Omental fat pad (tissue), 4 donors: ENCODE measurements around the gene ABCC6. TPM values are rescaled to one million over a fixed set of nuclear protein-coding genes. Genes with fewer than 3 reads are reported as not detected.
"Not testable (repeated sequence)": the region's sequence is repeated elsewhere in the genome, so short reads cannot be mapped to it uniquely, and the experiment has no call there.

Experiments
- ATAC-seq: fragments of 150-250 bp; one replicate; pipeline ENCODE4 v1.9.1; 2016; ENCODE audit warnings: mild to moderate bottlenecking, moderate library complexity; ENCODE audit not compliant: low FRiP score
- DNase-seq: peaks from one replicate; pipeline ENCODE4 v3.0.0-alpha.2; 2019; ENCODE audit warnings: low spot score
- total RNA-seq, 4 donors: library from RNA; depleted of rRNA; stranded (reverse); fragments of >200 nt; gene quantifications; one replicate each; pipeline ENCODE4 v1.1.0, GENCODE V29; 2016

ABCC6 gene
- total RNA-seq, 4 donors from 2014 or later = 2.2 to 9.9 (median 3.8) TPM

DNA sequence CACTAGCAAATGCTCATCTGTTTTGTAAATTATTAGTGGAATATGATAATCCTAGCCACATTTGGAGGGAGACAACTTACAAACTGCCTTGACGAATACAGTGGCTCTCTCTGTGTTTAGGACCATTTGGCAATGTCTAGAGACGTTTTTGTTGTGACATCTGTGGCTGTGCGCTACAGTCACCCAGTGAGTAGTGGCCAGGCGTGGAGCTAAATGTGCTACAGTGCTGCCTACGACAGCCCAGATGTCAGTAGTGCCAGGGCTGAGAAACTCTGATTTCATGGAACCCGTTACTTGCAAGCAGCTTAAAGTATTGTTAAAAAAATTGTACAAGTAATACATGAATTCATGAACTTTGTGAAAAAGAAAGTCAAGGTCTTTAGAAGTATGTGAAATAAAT lies 13.8 kb upstream of the ABCC6 start:
- DNase-seq, ATAC-seq: not testable (repeated sequence)

GRCh38 chr16:16232692-16233061 lies 9.4 kb upstream of the ABCC6 start:
- ATAC-seq = peak; percentile 58
- DNase-seq = not testable (repeated sequence)

DNA sequence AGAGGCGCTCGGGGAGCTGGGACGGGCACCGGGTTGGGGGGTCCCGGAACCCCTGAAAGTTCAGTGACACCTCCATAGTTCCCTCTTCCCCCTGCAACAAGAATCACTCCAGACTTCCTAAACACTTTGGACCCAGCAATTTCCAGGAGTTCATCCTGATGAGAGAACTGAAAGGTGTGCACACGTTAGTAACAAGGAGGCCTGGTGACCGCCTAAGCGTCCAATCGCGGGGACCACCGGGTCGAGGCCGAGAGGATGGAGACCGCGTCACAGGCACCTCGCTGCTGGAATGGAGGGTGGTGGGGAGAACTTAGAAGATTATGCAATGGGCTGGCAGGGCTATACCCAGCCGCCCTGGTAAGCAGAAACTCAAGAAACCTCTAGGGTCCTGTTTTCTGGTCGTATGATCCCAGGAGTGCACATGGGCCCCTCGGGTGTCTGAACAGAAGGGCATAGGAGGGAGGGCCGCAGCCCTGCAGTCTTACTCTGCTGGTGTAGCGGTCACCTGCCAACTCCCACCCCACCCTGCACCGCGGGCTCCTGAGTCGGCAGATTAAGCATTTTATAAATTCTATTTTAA lies 458 bp upstream of the ABCC6 start:
- not testable (repeated sequence) for DNase-seq
- peak; percentile 18 for ATAC-seq

DNA sequence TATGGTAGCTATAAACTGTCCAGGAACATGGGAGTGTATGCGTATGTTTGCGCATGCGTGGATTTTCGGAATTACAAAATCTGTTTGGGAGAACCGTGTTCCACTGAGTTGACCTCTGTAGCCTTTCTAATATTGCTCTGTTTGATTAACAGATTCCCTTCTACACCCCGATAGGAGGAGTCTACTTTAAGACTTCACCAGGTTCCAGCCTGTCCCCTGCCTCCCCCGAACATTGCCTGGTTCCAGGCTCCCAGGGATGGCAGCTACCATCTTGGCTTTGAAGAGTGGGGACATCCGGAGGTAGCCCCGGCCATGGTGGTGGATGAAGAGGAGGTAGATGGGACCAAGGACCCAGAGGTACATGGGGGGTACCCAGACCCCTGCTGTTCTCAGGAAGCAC lies 1.9 kb downstream of the ABCC6 start:
- ATAC-seq, DNase-seq: not testable (repeated sequence)

DNA sequence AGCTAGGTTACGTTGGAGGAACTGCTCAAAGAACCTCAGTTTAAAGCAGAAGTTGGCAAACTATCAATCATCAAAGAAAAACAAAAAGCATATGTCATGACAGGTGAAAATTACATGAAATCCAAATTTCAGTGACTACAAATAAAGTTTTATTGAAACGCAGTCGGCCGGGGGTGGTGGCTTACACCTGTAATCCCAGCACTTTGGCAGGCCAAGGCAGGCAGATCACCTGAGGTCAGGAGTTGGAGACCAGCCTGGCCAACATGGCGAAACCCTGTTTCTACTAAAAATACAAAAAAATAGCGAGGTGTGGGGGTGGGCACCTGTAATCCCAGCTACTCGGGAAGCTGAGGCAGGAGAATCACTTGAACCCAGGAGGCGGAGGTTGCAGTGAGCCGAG lies 2.8 kb downstream of the ABCC6 start:
- DNase-seq, ATAC-seq: not testable (repeated sequence)

GRCh38 chr16:16218787-16219186 lies 4.5 kb downstream of the ABCC6 start:
- not testable (repeated sequence) for ATAC-seq, DNase-seq

DNA sequence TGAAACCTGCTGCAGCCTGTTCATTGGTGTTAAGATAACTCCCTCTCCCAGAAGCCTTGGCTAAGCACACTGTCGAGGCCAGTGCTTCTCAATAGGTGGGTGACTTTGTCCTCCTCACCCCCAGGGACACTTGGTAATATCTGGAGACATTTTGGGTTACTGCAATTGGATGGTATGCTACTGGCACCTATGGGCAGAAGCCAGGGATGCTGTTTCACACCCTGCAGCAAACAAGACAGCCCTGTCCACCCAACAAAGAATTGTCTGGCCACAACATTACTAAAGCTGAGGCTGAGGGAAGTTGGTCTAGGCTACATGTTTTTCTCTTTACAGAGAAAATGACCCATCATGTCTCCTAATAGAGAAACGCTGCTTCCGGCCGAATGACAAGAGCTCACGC lies 4.9 kb downstream of the ABCC6 start:
- ATAC-seq, DNase-seq: not testable (repeated sequence)

GRCh38 chr16:16213863-16214293 lies 9.4 kb downstream of the ABCC6 start:
- peak; percentile 83 for ATAC-seq
- not testable (repeated sequence) for DNase-seq

GRCh38 chr16:16211404-16211803 lies 11.9 kb downstream of the ABCC6 start:
- DNase-seq, ATAC-seq: not testable (repeated sequence)

GRCh38 chr16:16208461-16208860 lies 14.8 kb downstream of the ABCC6 start:
- DNase-seq, ATAC-seq: not testable (repeated sequence)

- not testable (repeated sequence) for ATAC-seq
These were observed 15.4 kb downstream of the ABCC6 start for GRCh38 chr16:16207787-16208334.

GRCh38 chr16:16207097-16207786 lies 16.1 kb downstream of the ABCC6 start:
- DNase-seq, ATAC-seq: not testable (repeated sequence)

More at GRCh38 chr16:16207787-16208334, 15.4 kb downstream of the ABCC6 start:
- not testable (repeated sequence) for DNase-seq

GRCh38 chr16:16205864-16206263 lies 17.4 kb downstream of the ABCC6 start:
- DNase-seq = not testable (repeated sequence)

DNA sequence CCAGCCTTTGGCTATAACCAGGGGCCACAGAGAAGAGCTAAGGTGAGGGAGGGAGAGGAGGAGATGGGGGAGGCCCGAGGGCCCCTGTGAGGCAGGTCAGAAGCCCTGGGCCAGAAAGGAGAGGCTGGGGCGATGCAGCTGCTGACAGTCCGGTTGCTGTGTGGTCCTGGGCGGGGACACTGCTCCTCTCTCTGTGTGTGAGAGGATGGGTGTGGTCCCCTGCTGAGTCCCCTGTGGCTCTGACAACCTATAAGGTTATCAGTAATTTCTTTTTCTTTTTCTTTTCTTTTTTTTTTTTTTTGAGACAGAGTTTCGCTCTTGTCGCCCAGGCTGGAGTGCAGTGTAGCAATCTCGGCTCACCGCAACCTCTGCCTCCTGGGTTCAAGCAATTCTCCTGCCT lies 18.7 kb downstream of the ABCC6 start:
- DNase-seq, ATAC-seq: not testable (repeated sequence)

More at GRCh38 chr16:16205864-16206263, 17.4 kb downstream of the ABCC6 start:
- ATAC-seq = not testable (repeated sequence)

GRCh38 chr16:16203494-16203893 lies 19.8 kb downstream of the ABCC6 start:
- DNase-seq, ATAC-seq: not testable (repeated sequence)

GRCh38 chr16:16202400-16203143 lies 20.7 kb downstream of the ABCC6 start:
- not testable (repeated sequence) for ATAC-seq, DNase-seq

GRCh38 chr16:16201880-16202279 lies 21.4 kb downstream of the ABCC6 start:
- not testable (repeated sequence) for DNase-seq, ATAC-seq

DNA sequence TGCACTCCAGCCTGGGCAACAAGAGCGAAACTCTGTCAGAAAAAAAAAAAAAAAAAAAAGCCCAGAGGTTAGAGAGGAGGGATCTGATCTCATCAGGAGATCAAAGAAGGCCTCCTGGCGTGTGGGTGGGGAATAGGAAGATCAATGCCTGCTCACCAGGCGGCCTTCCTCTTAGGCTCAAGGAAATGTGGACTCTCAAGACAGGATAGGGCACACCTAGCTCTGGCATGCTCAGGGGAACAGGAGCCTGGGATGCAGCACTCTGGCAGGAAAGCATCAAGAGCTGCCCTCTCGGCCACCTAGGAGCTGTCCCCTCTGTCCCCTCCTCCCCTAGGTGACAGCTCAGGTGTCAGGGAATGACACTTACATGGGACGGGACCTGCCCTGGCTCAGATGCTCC lies 22.9 kb downstream of the ABCC6 start:
- DNase-seq, ATAC-seq: not testable (repeated sequence)

DNA sequence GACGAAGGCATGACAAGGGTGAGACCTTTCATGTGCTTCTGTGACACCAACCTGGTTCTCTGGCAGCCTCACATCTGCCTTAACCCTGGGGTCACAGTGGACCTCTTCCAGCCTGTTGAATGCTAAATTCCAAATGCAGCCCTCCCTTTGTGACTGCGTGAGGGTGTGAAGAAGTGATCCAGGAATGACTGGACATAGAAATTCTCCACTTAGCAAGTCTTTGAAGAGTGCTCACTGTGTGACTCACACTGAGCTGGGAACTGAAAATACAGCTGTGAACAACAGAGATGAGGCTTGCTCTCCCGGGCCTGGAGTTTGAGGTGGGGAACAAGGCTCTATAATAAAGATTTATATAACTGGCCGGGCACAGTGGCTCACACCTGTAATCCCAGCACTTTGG lies 23.9 kb downstream of the ABCC6 start:
- ATAC-seq, DNase-seq: not testable (repeated sequence)
